ENCODE measurements around the gene SUN1. TPM values are rescaled to one million over a fixed set of nuclear protein-coding genes. Genes with fewer than 3 reads are reported as not detected.

Gene SUN1
- total RNA-seq, 1 donor, result 73.4 TPM

DNA sequence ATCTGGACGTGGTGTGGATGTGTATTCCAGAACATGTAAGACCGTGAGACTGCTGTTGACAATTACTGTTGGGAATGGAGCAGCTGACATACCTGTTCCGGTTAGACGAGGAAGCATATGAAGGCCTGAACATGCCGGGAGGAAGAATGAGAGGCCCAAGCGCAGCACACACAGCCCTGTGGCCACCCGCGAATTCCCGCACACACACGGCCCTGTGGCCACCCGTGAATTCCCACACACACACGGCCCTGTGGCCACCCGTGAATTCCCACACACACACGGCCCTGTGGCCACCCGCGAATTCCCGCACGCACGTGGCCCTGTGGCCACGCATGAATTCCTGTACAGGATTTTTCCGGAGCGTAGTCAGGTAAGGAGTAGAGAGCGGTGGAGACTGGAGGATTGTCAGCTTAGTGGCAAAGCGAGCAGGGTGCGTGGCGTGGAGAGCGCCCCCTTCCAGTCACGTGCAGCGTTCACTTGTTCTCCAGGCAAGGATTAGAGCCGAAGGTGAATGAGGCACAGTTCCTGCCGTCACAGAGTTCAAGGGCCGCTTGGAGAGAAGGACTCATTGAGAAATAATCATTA lies 9.5 kb upstream of the SUN1 start:
- H3K4me3 ChIP-seq (ENCODE audit: low read depth, low read length), result no peak overlapping the region
- TF ChIP-seq, protein P1, sequence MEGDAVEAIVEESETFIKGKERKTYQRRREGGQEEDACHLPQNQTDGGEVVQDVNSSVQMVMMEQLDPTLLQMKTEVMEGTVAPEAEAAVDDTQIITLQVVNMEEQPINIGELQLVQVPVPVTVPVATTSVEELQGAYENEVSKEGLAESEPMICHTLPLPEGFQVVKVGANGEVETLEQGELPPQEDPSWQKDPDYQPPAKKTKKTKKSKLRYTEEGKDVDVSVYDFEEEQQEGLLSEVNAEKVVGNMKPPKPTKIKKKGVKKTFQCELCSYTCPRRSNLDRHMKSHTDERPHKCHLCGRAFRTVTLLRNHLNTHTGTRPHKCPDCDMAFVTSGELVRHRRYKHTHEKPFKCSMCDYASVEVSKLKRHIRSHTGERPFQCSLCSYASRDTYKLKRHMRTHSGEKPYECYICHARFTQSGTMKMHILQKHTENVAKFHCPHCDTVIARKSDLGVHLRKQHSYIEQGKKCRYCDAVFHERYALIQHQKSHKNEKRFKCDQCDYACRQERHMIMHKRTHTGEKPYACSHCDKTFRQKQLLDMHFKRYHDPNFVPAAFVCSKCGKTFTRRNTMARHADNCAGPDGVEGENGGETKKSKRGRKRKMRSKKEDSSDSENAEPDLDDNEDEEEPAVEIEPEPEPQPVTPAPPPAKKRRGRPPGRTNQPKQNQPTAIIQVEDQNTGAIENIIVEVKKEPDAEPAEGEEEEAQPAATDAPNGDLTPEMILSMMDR (IDR thresholded peaks at IDR 0.05; ENCODE audit: insufficient read depth, low read depth, low read length), result no peak

DNA sequence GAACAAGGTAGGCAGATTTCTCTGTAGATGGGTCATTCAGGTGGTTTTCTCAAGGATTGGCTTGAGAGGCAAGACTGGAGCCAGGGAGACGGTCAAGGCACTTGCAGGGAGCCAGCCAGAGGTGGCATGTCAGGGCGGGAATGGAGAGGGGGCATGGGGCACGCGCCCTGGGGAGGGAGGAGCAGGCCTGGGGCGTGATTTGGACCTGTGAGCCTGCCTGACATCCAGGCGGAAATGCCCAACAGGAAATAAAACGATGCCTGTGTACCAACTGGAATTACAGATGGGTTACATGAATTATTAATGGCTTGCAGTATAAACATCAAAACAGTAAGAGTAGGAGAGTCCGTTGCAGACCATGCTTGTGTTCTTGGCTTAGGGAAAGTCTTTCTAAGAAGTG lies 8.6 kb upstream of the SUN1 start:
- TF ChIP-seq, protein P1 (IDR thresholded peaks at IDR 0.05; ENCODE audit: insufficient read depth, low read depth, low read length), result no peak
- no peak for DNase-seq (ENCODE audit: low read depth)
- no peak overlapping the region for H3K4me3 ChIP-seq (ENCODE audit: low read depth, low read length)

More for the DNA sequence above, 9.5 kb upstream of the SUN1 start:
- no peak for DNase-seq (ENCODE audit: low read depth)

DNA sequence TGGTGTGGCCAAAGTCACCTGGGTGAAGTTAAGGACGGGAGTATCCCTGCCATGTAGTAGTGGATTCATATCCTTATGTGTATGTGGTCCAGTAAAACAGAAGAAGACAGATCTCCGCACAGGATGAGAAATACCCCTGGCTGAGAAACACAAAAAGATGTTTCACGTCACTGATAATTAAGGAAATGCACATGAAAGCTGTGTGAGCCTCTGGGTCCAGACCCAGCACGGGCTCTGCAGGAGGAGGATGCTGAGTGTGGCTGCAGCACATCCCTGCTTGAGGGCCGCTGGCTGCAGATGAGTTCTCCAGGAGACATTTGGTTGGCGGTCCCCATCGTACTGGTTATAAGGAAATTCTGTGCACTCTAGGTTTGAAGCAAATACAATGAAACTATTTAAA lies 8.2 kb upstream of the SUN1 start:
- TF ChIP-seq, protein P1 (IDR thresholded peaks at IDR 0.05; ENCODE audit: insufficient read depth, low read depth, low read length), result no peak
- H3K4me3 ChIP-seq (ENCODE audit: low read depth, low read length), result no peak overlapping the region
- DNase-seq (ENCODE audit: low read depth), result no peak

DNA sequence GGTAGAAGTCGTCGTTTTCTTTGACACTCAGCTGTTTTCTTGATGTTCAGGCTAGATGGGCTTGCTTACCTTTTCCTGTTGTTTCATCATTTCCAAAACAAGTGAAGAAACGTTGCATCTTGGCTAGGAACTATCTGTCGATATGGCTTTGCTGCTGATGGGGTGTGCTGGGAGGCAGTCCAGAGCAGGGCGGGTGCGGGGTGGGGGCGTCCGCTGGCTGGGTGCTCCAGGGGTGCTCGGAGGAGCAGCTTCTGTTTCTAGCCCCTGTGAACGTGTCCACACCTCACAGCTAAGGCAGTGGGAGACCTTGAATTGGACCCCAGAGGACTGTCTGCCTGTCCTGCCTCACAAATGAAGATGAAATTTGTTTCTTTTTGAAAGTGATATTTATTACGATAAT lies 7.6 kb upstream of the SUN1 start:
- no peak for DNase-seq (ENCODE audit: low read depth)
- TF ChIP-seq, protein P1 (IDR thresholded peaks at IDR 0.05; ENCODE audit: insufficient read depth, low read depth, low read length), result no peak

DNA sequence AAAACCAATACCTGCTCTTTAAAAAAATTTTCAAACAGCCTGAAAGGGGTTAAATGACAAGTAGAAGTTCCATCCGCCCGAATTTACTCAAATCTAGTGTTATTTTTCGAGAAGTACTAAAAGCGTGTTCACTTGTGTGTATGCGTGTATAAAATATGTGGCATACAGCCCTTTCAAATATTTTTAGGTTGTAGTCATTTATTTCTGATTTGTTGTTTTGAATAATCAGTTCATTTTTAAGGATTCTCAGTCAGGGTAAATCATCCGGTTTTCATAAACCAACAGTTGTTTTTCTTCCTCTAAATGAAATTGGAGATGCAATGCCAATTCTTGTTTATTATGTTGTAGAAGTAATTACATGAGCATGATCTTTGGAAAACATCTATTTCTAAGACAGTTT lies 6.9 kb upstream of the SUN1 start:
- peak; percentile 53 for DNase-seq (ENCODE audit: low read depth)
- H3K4me3 ChIP-seq (ENCODE audit: low read depth, low read length), result no peak overlapping the region
- TF ChIP-seq, protein P1 (IDR thresholded peaks at IDR 0.05; ENCODE audit: insufficient read depth, low read depth, low read length), result no peak

More for the DNA sequence above, 7.6 kb upstream of the SUN1 start:
- no peak overlapping the region for H3K4me3 ChIP-seq (ENCODE audit: low read depth, low read length)

DNA sequence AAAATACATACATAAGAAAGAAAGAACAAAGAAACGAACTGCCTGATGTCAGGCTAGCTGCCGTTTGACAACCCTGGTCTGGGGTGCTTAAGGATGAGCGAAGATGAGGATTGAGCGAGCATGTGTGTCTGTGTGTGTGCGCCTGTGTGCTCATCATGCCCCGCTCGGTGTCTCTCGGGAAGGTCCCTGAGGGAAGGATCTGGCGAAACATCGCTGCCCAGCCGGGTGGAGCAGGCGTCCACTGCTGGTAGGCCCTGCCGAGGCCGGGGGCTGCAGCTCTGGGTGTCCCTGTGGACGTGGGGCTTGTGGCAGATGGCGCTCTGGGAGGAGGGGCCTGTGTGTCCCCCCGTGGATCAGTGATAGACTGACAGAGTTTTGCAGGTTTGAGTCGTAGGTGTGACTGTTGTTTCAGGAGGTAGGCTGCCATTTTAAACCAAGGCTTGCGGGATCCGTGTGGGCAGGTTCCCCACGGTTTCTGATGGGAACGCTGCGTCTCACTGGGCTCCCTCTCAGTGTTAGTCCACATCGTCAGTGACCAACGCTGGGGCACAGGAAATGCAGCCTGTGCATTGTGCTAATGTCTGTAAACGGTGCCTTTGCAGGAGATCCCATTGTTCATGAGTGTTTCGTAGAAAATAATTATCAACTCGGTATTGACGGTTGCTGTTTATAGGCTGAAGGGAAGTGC lies 5.9 kb upstream of the SUN1 start:
- TF ChIP-seq, protein P1 (IDR thresholded peaks at IDR 0.05; ENCODE audit: insufficient read depth, low read depth, low read length), result no peak
- no peak for DNase-seq (ENCODE audit: low read depth)
- H3K4me3 ChIP-seq (ENCODE audit: low read depth, low read length), result no peak overlapping the region
